Omental fat pad (tissue), 4 donors: ENCODE results near the gene GIT1. TPM values are rescaled to one million over a fixed set of nuclear protein-coding genes. Genes with fewer than 3 reads are reported as not detected.
A peak's percentile ranks its signal among the peaks of the same experiment; 100 is the strongest.

Experiments
- ATAC-seq: fragments of 150-250 bp; one replicate; pipeline ENCODE4 v1.9.1; 2016; ENCODE audit warnings: mild to moderate bottlenecking, moderate library complexity; ENCODE audit not compliant: low FRiP score
- DNase-seq: peaks from one replicate; pipeline ENCODE4 v3.0.0-alpha.2; 2019; ENCODE audit warnings: low spot score
- CTCF ChIP-seq, 3 donors: fragments of 450-650 bp; IDR thresholded peaks; one replicate each; pipeline ENCODE4 v1.5.1; 2016 to 2017; ENCODE audit warnings: antibody characterized with exemption in 3 of 3, mild to moderate bottlenecking in 3 of 3, moderate library complexity in 2 of 3
- total RNA-seq, 4 donors: library from RNA; depleted of rRNA; stranded (reverse); fragments of >200 nt; gene quantifications; one replicate each; pipeline ENCODE4 v1.1.0, GENCODE V29; 2016

Gene GIT1
- total RNA-seq, 4 donors from 2014 or later, result 24.4 to 73.6 (median 37.3) TPM

GRCh38 chr17:29578626-29579485 lies 10.6 kb downstream of the GIT1 start:
- no peak for DNase-seq
- no peak for ATAC-seq
- TF ChIP-seq CTCF (IDR thresholded peaks at IDR 0.05), result no peak

- DNase-seq (no peak), ATAC-seq (peak; percentile 60)
- no peak for TF ChIP-seq CTCF (IDR thresholded peaks at IDR 0.05)
Observed at GRCh38 chr17:29577385-29578211, 11.8 kb downstream of the GIT1 start.

- no peak for ATAC-seq
- no peak for TF ChIP-seq CTCF (IDR thresholded peaks at IDR 0.05)
- DNase-seq, result no peak
Observed at GRCh38 chr17:29577001-29577370, 12.5 kb downstream of the GIT1 start.

GRCh38 chr17:29576214-29577000 lies 13.0 kb downstream of the GIT1 start:
- ATAC-seq (no peak), DNase-seq (no peak)
- no peak for TF ChIP-seq CTCF (IDR thresholded peaks at IDR 0.05)

- DNase-seq (no peak), ATAC-seq (no peak)
- TF ChIP-seq CTCF (IDR thresholded peaks at IDR 0.05), result no peak
Observed at GRCh38 chr17:29575511-29576213, 13.8 kb downstream of the GIT1 start.

GRCh38 chr17:29574732-29575510 lies 14.5 kb downstream of the GIT1 start:
- ATAC-seq (no peak), DNase-seq (no peak)
- no peak for TF ChIP-seq CTCF (IDR thresholded peaks at IDR 0.05)
